Body of pancreas (tissue), 4 donors: ENCODE data around the gene TAF5.

ENCODE experiments used
- POLR2A ChIP-seq, 3 donors: fragments of 450-650 bp; IDR thresholded peaks; one replicate each; pipeline ENCODE4 v1.6.1; 2016; ENCODE audit warnings: antibody characterized with exemption in 3 of 3, mild to moderate bottlenecking in 2 of 3
- TF ChIP-seq, protein P1 (sequence below), 7 experiments: fragments of 450-650 bp in 4 of 7; fragments of 200-600 bp in 3 of 7; sonication (generic) in 3 of 7; IDR thresholded peaks; one replicate each; pipeline ENCODE4 v1.5.1; 2016 to 2019; ENCODE audit warnings: antibody characterized with exemption in 7 of 7

DNA sequence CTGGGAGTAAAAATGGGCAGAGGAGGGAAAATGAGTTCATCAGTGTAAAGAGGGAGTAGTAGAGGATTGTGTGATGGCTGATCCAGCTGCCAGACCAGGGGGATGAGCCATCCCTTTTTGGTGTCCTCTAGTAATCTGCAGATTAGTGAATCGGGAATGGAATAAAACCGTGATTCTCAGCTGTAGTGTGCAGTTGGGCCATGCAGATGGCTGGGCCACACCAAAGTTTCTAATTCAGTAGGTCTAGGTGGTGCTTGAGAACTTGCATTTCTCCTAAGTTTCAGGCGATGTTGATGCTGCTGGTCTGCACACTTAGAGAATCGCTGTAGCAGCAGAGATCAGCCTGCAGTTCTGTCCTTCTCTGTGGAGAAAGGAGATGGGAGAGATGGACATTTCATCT lies 51.3 kb downstream of the TAF5 start:
- TF ChIP-seq, protein P1, sequence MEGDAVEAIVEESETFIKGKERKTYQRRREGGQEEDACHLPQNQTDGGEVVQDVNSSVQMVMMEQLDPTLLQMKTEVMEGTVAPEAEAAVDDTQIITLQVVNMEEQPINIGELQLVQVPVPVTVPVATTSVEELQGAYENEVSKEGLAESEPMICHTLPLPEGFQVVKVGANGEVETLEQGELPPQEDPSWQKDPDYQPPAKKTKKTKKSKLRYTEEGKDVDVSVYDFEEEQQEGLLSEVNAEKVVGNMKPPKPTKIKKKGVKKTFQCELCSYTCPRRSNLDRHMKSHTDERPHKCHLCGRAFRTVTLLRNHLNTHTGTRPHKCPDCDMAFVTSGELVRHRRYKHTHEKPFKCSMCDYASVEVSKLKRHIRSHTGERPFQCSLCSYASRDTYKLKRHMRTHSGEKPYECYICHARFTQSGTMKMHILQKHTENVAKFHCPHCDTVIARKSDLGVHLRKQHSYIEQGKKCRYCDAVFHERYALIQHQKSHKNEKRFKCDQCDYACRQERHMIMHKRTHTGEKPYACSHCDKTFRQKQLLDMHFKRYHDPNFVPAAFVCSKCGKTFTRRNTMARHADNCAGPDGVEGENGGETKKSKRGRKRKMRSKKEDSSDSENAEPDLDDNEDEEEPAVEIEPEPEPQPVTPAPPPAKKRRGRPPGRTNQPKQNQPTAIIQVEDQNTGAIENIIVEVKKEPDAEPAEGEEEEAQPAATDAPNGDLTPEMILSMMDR (IDR thresholded peaks at IDR 0.05) = no peak
- no peak for TF ChIP-seq POLR2A (IDR thresholded peaks at IDR 0.05)
